Measurements from ENCODE around the gene PRDM1. TPM values are rescaled to one million over a fixed set of nuclear protein-coding genes. Genes with fewer than 3 reads are reported as not detected.

PRDM1 gene
- total RNA-seq, 1 donor from 2014 or later = not detected

DNA sequence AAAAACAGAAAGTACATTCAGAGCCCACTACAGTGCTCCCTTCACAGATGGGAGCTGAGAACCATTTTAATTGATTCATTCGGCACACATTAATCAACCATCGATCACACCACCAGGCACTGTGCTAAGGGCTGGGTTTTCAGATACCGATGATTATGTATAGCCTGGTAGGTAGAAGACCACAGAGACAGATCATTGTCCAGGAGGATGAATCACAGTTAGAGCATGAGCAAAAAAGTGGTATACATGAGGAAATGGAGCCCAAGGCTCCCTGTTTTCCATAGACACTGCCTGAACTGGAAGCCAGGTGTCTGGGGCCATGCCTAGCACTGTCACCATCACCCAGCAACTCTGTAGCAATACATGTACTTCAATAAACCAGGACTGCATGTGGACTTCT lies 9.0 kb upstream of the PRDM1 start:
- H3K9me3 Mint-ChIP-seq (ENCODE audit: unreplicated experiment) = no peaks in the 10 kb centered on the region
- DNase-seq (ENCODE audit: extremely low spot score, unreplicated experiment) = no peak
- no peaks in the 10 kb centered on the region for H3K4me1 Mint-ChIP-seq (ENCODE audit: unreplicated experiment)
- H3K4me3 Mint-ChIP-seq (ENCODE audit: unreplicated experiment) = no peak overlapping the region
- peaks cover 4% of the 10 kb centered on the region for H3K27me3 Mint-ChIP-seq (ENCODE audit: unreplicated experiment)
- TF ChIP-seq, protein P1, sequence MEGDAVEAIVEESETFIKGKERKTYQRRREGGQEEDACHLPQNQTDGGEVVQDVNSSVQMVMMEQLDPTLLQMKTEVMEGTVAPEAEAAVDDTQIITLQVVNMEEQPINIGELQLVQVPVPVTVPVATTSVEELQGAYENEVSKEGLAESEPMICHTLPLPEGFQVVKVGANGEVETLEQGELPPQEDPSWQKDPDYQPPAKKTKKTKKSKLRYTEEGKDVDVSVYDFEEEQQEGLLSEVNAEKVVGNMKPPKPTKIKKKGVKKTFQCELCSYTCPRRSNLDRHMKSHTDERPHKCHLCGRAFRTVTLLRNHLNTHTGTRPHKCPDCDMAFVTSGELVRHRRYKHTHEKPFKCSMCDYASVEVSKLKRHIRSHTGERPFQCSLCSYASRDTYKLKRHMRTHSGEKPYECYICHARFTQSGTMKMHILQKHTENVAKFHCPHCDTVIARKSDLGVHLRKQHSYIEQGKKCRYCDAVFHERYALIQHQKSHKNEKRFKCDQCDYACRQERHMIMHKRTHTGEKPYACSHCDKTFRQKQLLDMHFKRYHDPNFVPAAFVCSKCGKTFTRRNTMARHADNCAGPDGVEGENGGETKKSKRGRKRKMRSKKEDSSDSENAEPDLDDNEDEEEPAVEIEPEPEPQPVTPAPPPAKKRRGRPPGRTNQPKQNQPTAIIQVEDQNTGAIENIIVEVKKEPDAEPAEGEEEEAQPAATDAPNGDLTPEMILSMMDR (IDR thresholded peaks at IDR 0.05) = no peak
- H3K36me3 Mint-ChIP-seq (ENCODE audit: unreplicated experiment) = no peaks in the 10 kb centered on the region
- no peak overlapping the region for H3K27ac Mint-ChIP-seq (ENCODE audit: unreplicated experiment)

DNA sequence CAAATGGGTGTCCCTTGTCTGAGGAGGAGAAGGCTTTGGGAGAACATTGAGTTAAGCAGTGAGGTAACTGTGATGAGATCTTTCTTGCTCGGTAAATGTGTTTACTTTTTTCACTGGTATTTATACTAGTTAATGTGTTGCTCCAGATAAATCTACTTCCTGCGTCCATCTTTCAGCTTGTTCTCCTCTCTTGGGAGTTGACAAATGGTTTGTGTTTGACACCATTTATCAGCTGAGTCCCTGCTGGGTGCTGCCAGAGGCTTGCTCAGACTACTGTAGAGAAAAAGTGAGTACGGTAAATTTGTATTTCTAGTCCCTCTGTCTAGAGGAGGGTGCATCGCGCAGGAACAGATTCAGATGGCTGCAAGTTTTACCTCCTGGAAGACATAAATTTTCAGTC lies 8.3 kb upstream of the PRDM1 start:
- Mint-ChIP-seq H3K4me1 (ENCODE audit: unreplicated experiment) (peaks cover 5% of the 10 kb centered on the region), H3K27ac (ENCODE audit: unreplicated experiment) (no peak overlapping the region), H3K9me3 (ENCODE audit: unreplicated experiment) (no peaks in the 10 kb centered on the region), H3K27me3 (ENCODE audit: unreplicated experiment) (peaks cover 4% of the 10 kb centered on the region), H3K4me3 (ENCODE audit: unreplicated experiment) (no peak overlapping the region), H3K36me3 (ENCODE audit: unreplicated experiment) (no peaks in the 10 kb centered on the region)
- TF ChIP-seq, protein P1 (IDR thresholded peaks at IDR 0.05) = no peak
- no peak for DNase-seq (ENCODE audit: extremely low spot score, unreplicated experiment)

DNA sequence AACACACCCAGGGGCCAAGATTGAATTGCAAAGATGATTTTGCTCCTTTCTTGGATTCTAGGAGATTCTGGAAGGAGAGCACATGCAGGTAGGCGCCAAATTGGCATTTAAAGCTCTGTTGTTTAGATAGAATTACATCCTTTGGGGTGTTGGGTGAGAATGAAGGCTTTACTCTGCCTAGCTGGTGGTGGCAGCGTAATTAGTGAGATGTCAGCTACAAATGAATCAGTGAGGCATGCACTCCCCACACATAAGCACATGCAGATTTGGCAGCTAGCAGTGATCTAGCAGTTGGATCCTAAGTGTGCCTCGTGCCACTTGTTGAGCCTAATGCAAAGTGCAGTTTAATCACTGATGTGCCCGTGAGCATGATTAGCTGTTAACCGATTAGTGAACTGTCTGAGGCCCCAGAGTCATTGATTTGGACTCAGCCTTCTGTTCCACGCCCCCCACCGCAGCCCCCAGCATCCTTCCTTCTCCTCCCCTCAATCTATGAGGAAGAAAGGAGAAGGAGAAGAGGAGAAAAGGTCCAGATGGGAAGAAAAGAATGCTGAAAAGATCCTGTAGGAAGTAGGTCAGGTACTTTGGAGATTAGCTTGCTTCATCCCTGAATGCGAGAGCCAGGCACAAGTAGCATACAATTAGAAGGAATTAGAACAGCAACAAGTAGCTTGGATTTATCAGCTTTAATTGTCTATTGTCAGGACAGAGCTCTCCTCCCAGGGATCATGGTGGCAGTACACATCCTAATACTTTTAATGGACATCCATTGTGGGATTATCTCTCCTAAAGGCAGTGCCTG lies 6.0 kb upstream of the PRDM1 start:
- TF ChIP-seq, protein P1 (IDR thresholded peaks at IDR 0.05) = no peak
- Mint-ChIP-seq H3K36me3 (ENCODE audit: unreplicated experiment) (no peaks in the 10 kb centered on the region), H3K4me3 (ENCODE audit: unreplicated experiment) (no peak overlapping the region), H3K4me1 (ENCODE audit: unreplicated experiment) (peaks cover 20% of the 10 kb centered on the region), H3K27me3 (ENCODE audit: unreplicated experiment) (peaks cover 4% of the 10 kb centered on the region), H3K27ac (ENCODE audit: unreplicated experiment) (no peak overlapping the region), H3K9me3 (ENCODE audit: unreplicated experiment) (no peaks in the 10 kb centered on the region)
- no peak for DNase-seq (ENCODE audit: extremely low spot score, unreplicated experiment)

DNA sequence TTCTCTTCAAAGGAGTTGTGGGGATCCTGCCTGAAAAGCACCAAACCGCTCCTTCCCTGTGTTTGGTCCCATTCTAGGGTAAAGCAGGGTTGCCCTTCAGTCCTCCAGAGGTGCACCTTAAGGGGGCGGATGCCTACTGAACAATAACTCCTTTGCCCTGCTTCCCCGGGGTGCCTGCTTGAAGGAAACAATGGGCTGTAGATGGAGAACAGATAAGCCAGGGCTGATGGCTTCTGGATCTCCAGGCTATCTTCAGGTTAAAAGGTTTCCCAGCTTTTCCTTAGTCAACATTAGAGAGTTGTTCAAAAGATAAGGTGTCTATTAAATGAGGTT lies 5.4 kb upstream of the PRDM1 start:
- TF ChIP-seq, protein P1 (IDR thresholded peaks at IDR 0.05) = no peak
- Mint-ChIP-seq H3K4me1 (ENCODE audit: unreplicated experiment) (peaks cover 26% of the 10 kb centered on the region), H3K9me3 (ENCODE audit: unreplicated experiment) (no peaks in the 10 kb centered on the region)

DNA sequence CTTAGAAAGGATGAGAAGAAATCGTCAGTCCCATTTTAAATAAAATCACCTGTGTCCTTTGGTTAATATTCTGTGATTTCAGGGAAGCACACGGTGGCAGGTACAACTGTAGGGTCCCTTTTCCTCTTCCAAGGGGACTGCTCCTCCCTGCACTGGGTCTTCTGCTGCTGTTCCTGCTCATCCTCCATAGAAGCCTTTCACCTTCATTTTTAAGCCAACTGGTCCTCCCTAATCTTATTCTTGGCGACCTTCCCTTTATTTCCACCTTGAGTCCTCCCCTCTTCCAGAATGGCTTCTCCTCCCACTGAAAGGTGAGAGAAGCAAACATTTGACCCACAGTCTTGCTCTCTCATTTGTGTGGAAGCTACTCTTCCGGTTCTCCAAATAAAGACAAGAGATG lies 4.4 kb upstream of the PRDM1 start:
- TF ChIP-seq, protein P1 (IDR thresholded peaks at IDR 0.05) = no peak
- Mint-ChIP-seq H3K27ac (ENCODE audit: unreplicated experiment) (no peak overlapping the region), H3K4me1 (ENCODE audit: unreplicated experiment) (peaks cover 34% of the 10 kb centered on the region), H3K27me3 (ENCODE audit: unreplicated experiment) (peaks cover 4% of the 10 kb centered on the region), H3K4me3 (ENCODE audit: unreplicated experiment) (no peak overlapping the region), H3K9me3 (ENCODE audit: unreplicated experiment) (no peaks in the 10 kb centered on the region), H3K36me3 (ENCODE audit: unreplicated experiment) (no peaks in the 10 kb centered on the region)
- no peak for DNase-seq (ENCODE audit: extremely low spot score, unreplicated experiment)

More for the DNA sequence above, 5.4 kb upstream of the PRDM1 start:
- peaks cover 4% of the 10 kb centered on the region for H3K27me3 Mint-ChIP-seq (ENCODE audit: unreplicated experiment)
- H3K36me3 Mint-ChIP-seq (ENCODE audit: unreplicated experiment) = no peaks in the 10 kb centered on the region
- H3K4me3 Mint-ChIP-seq (ENCODE audit: unreplicated experiment) = no peak overlapping the region
- H3K27ac Mint-ChIP-seq (ENCODE audit: unreplicated experiment) = no peak overlapping the region
- DNase-seq (ENCODE audit: extremely low spot score, unreplicated experiment) = no peak

Data from osteocyte (in vitro differentiated cells).